ENCODE measurements around the gene CNEP1R1.

DNA sequence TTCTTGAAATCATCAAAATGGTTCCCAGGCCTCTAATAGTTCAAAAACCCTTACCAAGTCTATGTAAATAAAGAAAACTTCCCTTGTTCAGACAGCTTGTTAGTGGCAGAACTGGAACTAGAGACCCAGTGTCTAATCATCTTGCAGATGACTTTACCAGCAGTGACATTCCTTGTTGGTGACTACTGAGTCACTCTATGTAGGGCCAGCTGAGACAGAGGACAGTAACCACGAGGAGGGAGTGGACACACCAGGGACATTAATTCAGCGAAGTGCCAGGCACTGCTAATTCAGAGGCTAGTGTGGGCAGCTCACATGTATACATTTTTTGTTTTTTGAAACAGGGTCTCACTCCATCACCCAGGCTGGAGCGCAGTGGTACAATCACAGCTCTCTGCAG is 34.6 kb downstream of the CNEP1R1 start:
- TF ChIP-seq EZH2 (IDR thresholded peaks at IDR 0.05) (no peak), FOXP2 (optimal IDR thresholded peaks at IDR 0.05; ENCODE audit: control extremely low read depth, extremely low read length, insufficient read depth) (no peak), POLR2AphosphoS5 (IDR thresholded peaks at IDR 0.05; ENCODE audit: borderline replicate concordance, low read depth, low read length) (no peak)

Measured in SK-N-MC (cell line).